Stimulated activated CD8-positive, alpha-beta memory T cell treated with anti-CD3 and anti-CD28 coated beads, Interleukin-7, amount 100 ng/mL, for 4 hours (primary cell): ENCODE results near the gene ETFA.
"Not testable (repeated sequence)": the region's sequence is repeated elsewhere in the genome, so short reads cannot be mapped to it uniquely, and the experiment has no call there.

Experiments
- DNase-seq, 2 donors: peaks; one replicate each; pipeline ENCODE4 v3.0.0-alpha.2; 2020; ENCODE audit warnings: low read depth in 2 of 2

The ETFA gene

DNA sequence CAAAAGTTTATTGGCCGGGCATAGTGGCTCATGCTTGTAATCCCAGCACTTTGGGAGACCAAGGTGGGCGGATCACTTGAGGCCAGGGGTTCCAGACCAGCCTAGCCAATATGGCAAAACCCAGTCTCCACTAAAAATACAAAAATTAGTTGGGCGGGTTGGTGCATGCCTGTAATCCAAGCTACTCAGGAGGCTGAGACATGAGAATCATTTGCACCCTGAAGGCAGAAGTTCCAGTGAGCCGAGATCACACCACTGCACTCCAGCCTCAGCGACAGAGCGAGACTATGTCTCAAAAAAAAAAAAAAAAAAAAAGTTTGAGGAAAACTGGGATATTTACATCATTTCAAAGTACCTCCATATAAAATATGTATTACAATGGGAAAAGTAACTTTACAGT lies 40.4 kb downstream of the ETFA start:
- DNase-seq = no peak

DNA sequence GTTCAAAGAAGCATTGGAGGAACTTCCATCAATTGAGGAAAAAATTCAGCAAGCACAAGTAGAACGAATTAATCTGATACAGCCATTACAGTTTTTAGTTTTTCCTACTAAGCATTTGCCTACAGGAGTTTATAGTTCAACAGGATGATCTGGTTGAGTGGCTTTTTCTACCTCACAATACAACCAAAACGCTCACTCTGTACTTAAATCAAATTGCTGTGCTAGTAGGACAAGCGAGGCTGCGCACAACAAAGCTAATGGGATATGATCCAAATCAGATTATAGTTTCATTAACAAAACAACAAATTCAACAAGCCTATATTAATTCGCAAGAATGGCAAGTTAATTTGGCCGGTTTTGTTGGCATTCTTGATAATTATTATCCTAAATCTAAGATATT lies 44.2 kb downstream of the ETFA start:
- DNase-seq = no peak

DNA sequence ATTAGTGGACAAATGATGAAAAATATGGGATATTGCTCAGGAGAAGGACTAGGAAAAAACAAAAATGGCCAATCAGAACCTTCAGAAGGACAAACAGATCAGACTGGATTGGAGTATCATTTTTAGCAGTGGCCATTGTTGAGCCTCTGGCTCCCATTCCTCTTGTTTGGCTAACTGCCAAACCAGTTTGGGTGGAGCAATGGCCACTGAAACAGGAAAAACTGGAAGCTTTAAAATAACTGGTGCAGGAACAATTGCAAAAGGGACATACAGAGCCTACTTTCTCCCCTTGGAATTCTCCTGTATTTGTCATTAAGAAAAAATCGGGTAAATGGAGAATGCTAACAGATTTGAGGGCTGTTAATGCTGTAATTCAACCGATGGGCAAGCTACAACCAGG lies 45.5 kb downstream of the ETFA start:
- not testable (repeated sequence) for DNase-seq

DNA sequence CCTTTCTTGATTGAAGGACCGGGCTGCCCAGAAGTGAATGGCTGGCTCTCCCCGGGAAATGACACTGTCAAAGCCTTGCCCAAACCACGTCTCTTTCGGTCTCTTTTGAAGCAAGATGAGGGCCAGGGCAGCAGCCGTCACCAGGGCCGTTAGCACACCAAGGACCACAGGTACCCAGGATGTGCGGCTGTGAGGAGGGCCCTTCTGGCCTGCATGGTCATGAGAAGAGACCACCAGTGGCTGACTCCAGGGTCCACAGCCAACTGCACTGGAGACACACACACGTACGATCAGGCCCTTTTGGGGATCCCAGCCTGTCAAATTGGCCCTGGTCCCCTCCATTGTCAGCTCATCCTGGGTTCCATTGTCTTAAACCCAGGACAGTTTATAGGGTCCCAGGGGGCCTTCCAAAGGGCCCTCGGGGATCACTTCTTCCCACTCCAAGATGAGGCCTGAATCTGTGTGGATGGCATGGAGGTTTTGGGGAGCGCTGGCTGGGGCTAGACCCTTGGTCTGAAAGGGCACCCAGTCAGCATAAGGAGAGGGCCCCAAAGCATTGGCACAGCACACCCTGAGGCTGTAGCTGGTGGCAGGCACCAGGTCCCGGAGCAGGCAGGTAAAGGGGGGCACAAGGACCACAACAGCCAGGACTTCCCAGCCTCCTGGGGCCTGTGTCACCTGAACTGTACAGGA lies 50.9 kb downstream of the ETFA start:
- DNase-seq = no peak

DNA sequence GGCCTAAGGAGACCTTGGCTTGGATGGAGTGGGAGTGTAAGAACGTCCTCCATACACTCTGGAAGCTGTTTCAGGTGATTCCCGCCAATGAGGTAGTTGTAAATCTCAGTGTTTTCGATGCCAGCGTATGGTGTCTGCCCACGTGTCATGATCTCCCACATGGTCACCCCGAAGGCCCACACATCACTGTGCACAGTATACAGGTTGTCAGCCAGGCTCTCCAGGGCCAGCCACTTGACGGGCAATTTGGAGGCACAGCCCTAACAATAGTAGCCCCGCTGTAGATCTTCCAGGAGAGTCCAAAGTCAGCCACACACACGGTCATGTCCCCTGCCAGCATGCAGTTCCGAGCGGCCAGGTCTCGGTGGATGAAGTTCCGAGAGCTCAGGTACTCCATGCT lies 51.9 kb downstream of the ETFA start:
- DNase-seq = no peak

DNA sequence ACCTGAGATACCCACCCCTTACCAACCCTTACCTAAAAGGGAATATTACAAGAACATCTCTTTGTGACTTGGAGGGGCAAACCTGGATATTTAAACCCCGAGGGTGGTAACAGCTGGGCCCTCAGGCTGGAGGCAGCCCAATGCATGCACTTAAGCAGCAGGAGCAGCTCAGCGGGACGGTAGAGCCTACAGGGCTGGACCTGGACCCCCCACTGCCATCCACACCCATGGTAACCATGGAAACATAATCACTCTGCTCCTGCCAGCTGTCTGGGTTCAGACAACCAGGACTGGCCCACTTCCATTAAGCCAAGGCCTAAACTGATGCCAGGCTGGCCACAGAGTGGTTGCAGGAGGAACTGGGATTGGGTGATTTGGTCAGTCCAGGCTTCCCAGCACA lies 52.8 kb downstream of the ETFA start:
- DNase-seq = no peak

DNA sequence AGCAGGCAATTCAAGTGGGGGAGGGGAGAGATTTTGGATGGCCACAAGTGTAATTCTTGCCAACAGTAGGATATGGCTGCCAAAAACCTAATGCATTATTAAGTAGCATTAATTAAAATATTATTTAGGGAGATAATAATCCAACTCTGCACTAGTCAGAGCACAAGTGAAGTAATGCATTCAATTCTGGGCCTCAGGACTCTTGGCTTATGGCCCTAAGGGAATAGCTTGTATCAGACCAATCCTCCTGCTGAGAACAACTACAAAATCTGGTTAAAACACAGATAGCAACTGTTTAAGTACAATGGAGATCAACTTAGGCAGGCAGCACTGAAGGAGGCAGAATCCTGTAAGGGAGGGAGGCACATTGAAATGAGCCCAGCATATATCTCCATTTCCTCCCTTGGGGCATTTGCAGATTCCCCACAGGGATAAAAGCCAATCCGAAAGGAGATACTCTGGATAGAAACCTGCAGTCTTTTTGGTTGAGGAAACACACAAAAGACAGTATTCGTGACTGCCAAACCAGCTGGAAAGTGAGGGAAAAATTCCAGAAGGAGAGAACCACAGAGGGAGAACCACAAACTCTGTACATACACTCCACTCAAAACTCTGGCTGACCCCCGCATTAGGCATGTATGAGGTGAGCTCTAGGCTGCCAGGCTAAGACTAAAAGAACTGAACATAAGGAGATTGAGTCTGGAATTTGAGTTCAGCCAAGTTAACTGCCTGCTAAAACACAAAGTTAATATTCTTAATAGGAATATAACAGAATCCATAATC lies 57.4 kb downstream of the ETFA start:
- DNase-seq = no peak

DNA sequence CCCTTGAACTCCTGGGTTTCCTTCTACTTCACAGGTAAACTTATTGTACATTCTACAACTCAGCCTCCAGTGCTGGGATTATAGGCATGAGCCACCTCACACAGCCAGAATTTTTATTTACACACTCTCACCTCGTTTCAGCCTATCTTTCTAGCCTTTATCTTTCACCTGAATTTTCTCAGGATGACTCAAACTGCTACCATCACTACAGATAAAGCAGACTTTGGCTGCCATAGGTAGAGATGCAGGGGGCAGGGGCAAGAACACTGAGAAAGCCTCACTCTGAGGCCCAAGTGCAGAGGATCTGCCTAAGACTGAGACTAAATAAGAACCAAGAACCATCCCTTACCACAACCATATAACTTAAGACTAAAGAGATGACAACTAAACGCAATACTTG lies 59.0 kb downstream of the ETFA start:
- no peak for DNase-seq

DNA sequence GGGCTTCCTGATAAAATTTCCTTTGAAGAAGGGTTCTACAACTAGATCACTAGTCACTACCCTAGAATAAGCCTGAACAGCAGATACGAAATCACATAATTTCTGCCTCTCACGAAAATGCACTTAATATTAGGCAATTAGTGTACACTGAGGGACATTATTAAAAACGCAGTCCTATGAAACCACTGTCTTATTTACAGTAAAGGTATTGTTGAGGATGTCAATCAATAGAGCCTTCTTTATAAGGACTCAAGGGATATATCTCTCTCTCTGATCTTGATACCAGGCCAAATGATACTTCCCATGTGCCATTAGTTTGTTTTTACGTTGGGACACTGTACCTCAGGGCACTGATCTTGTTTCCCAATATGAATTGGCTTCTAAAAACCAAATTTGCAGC lies 59.6 kb downstream of the ETFA start:
- no peak for DNase-seq

DNA sequence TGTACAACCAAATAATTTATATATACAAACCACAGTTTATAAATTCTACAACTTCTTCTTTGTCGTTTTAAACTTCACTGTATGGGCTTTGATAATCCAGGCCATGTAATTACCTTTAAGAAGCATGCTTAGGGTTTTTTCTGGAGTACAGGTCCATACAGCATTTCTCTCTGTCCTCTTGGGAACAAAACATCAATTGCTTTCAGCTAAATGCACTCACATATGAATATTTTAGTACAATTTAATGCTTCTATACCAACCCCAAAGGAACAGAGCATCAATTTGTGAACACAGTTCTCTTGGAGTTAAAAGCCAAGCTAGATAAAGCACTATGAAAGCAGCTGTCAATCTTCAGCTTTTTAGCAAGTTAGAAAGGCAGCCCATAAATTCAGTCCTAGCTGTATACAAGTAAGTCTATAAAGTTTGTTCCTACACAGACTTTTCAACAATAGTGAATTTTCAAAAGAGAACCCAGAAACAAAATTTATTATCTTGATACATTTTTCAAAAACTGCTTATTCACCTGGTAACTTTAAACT lies 66.1 kb downstream of the ETFA start:
- no peak for DNase-seq

DNA sequence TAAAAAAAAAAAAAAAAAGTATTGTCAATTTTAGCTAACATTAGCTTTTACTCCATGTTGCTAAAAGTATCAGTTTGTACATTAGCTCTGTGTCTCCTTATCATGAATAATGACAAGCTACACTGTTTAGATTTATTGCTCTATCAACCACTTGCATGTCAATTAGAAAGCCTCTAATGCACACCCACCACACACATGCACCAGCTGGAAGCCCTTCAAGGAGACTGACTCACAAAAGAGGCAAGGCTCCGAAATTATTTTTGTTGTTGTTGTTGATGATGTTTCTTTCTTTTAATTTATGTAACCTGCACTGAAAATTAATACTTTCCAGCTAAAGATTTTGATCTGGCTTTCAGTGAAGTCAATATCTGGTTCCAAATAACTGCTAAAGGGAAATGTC lies 71.5 kb downstream of the ETFA start:
- no peak for DNase-seq

DNA sequence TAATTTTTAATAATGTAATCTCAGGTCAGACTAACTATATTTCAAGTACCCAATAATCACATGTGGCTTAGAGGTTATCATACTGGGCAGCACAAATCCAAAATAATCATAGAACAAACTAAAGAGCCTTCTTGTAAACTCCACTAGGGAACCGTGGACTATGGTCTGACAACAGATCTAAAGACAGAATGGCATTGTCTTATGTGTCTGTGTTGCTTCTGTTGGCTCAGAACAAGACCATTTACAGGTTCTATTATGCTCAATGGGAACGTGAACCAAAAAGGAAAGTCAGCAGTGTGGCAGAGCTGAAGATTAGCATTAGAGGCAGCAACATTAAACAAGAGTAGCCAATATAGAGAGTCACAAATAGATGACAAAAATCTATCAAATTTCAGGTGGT lies 74.9 kb downstream of the ETFA start:
- no peak for DNase-seq

DNA sequence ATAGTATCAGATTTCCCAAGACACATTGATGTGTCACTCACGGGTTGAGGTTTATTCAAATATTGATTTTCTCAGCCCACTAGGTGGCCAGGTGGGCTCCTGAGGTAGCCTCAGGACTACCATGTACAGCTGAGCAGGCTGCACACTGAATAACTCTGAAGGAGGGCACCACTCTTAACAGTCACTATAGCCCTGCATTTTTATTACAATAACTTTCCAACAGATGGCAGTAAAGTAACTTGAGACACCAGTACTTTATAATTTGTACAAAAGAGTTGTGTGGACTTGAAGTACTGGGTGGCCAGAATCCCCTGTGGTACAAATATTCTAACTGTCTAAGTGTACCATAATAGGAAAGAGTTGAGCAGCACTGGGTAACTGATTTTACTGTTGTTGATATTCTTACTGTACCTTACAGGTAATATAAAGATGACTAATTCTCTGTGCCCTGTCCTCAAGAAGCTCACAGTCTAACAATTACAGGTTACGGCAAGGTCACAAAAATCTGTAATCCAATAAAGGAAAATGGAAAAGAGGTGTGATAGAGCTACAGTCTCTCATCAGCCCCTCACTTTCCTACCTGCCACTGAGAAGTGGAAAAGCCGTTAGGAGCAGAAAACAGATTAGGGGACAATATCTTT lies 76.0 kb downstream of the ETFA start:
- no peak for DNase-seq

DNA sequence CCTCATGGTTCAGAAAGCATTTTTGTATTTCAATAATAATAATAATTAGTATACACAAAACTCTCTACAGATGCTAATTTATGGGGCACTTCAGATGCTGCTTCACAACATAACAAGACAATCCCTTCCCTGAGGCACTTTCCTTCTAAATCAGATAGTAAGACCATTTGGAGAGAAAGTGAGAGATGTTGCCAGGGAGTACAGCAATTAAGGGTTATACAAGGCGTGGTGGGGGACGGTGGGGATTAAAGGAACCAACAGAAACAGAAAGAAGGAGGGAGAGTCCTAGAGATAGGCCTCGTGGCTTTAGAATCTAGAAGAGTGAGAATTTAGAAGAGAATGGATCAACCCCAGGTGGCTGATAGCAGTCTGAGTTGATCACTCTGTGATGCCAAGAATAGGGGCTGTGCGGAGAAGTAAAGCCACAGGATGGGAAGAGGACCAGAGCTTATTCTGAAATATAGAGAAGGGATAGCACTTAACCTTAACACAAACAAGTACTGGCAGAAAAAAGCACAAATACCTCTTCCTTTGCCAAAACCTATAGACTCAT lies 76.9 kb downstream of the ETFA start:
- no peak for DNase-seq

DNA sequence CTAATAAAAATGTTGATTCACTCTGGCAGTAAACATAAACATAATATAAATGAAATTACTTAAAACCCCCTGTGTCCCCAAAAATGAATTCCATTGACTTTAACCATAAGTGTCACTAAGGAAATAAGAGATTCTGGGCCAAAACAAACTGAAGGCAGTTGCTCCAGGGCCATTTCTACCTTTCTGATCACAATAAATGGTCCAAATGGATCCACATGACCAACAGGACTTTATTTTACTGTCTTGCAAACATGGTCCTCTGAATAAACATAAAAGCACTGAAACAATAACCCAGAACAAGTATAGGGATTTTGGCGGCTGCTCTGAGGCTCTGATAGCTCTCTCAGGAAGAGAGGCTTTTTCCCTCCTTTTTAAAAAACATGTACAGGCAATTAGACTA lies 77.3 kb downstream of the ETFA start:
- no peak for DNase-seq

DNA sequence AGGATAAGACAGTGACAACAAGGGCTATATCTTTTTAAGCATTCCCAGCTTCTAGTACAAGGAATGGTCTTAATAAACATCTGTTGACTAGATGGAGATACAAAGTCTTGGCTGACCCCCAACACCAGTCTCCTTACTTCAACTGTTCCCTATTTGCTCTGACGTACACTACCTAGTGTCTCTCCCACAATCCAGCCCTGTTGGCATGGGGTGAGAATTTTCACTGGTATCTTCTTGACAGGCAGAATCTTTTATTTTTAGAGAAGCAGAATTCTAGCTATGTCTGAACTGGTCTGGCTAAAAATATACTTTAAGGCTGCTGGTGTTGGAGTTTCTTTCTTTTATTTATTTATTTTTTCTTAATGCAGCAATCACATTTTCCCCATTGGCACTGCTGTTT lies 82.0 kb downstream of the ETFA start:
- DNase-seq = no peak

DNA sequence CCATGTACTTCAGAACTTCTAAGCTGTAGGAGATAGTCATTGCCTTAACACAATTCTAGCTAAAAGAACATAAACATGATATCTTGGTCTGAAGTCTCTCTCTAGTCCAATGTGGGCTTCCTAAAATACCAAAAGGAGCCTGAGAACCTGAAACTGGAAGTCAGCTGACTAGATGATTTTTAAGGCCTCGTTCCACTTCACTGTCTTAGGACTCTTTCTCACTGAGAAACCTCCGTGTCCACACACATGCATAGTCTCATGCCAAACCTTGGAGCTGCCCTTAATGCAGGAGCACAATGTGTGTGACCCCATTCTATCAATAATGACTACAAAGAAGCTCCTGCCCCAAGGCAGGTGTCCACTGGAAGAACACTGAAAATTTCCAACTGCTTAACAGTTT lies 87.7 kb downstream of the ETFA start:
- no peak for DNase-seq

DNA sequence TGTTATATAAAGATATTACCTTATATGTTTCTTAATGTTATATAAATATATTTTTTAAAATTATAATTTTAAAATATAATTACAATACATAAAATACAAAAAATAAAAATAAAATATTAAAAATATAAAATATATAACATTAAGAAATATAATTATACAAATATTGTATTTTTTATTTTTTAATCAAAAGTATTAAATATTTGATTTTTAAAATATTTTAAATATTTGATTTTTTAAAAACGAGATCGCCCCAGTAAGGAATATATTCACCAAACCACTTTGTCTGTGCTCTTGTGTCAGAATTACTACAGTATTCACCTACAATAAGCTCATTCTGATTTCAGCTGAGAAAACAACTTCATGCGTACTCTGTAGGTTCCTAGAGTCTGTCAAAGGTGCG lies 89.1 kb downstream of the ETFA start:
- no peak for DNase-seq

DNA sequence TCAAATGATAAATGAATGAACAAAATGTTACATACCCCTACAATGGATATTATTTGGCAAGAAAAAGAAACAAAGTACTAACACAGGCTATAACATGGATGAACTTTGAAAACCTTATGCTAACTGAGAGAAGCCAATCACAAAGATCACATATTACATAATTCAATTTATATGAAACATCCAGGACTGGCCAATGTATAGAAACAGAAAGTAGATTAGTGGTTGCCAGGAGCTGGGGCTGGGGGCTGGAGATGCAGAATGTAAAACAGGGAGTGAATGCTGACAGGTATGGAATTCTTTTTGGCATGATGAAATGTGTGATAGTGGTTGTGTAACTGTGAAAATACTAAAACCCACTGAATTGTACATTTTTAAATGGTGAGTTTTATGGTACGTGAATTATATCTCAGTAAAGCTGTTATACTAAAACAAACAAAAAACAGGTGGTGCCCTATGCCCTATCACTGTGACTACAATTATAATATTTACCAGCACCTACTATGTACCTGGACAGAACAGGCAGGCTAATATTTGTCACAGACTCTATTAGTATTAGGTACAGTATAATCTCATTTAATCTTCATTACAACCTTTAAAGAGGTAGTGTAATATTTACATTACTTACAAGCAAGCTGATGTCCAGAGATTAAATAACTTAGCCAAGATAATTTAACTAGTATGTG lies 90.0 kb downstream of the ETFA start:
- DNase-seq = no peak

DNA sequence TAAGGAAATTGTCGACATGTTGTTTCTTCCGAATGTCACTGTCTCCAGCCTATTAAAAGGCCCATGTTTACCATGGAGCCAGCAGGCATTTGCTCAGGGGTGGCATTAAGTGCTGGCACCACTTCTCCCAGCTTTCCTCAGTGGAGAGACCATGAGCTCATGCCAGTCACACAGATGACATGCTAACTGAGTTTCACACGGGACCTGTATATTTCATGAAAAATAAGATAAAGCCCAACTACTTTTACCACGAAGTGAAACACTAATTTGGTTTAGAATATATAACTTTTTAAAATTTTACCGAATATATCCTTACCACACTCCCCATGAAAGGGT lies 93.4 kb downstream of the ETFA start:
- DNase-seq = no peak

DNA sequence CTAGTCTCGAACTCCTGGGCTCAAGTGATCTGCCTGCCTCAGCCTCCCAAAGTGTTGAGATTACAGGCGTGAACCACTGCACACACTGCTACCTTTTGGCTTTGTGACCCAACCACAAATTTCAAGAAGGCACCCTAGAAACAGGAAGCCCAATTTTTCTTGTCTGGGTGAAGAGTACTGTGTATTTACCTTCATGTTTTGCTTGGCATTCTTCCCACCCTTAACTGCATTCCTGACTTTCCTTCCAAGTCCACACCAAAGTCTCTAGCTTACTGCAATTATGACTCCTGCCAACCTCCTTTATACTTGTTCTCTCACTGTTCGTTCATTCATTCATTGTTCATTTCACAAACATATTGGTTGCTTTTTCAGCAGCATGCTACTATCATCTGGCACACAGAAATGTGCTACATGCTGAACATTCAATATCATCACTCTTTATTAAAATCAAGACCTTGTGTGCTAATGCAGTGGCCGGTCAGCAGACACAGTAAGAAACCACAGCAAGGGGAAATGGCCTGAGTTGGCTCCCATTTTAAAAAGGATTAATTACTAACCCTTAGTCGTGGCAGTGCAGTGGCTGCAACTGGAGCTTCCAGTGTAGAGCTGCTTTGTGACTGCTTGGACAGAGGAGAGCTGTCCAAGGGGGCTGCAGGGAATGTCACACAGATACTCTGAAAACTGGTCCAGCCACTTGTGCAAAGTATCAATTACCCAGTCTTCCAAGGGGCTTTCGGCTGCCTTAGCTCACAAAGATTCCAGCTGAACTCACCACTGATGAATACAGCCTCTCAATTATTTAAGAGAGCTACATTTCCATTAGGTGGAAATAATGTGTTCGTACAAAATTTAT lies 94.0 kb downstream of the ETFA start:
- DNase-seq = no peak
